ENCODE measurements around the gene RSPH6A. TPM values are rescaled to one million over a fixed set of nuclear protein-coding genes. Genes with fewer than 3 reads are reported as not detected.
A peak's percentile ranks its signal among the peaks of the same experiment; 100 is the strongest.

RSPH6A gene
- total and polyA plus RNA-seq, 2 of the 13 experiments (the other 11 are each of a cell fraction or from before 2014, with no cell fraction given): 0.07 TPM; not detected in 1

DNA sequence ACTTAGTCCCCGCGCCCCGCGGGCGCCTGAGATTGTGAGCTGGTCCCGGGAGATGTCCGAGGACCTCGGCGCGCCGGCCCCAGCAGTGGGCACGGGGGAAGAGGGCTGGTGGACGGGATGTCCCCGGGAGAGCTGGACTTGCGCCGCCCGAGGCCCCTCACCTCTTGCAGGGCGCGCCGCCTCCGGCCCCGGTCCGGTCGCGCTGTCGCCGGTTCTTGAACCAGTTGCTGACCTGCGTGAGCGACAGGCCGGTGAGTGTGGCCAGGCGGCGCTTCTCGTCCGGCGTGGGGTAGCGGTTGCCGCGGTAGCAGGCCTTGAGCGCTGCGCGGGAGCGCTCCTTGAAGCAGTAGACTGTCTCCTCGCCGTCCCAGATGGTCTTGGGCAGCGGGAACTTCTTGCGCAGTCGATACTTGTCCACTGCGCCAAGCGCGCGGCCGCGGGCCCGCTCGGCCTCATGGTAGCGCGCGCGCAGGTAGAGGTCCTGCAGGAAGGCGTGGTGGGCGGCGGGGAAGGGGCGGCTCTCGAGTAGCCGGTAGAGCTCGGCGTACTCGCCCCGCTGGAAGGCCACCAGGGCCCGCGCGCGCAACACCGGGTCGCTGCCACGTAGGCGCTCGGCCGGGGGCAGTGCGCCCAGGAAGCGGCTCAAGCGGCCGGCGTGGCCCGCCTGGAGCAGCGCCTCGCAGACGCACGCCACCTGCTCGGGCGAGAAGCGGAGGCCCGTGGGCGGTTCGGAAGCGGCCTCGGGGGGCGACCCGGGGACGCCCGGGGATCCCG lies 47.0 kb downstream of the RSPH6A start (continued):
- TF ChIP-seq ZBTB8A (CRISPR knock-in tag; IDR thresholded peaks at IDR 0.05; ENCODE audit: borderline replicate concordance, low read depth) (no peak), ZNF350 (CRISPR knock-in tag; IDR thresholded peaks at IDR 0.05; ENCODE audit: borderline replicate concordance, low read depth) (no peak), ZNF775 (CRISPR knock-in tag; IDR thresholded peaks at IDR 0.05; ENCODE audit: borderline replicate concordance) (no peak), ZNF703 (CRISPR knock-in tag; IDR thresholded peaks at IDR 0.05; ENCODE audit: borderline replicate concordance) (0 out of 2 replicates have a peak, but pooled peaks have one; percentile 70), HMG20A (CRISPR knock-in tag; IDR thresholded peaks at IDR 0.05; ENCODE audit: borderline replicate concordance) (no peak), ZNF770 (CRISPR knock-in tag; IDR thresholded peaks at IDR 0.05) (0 out of 2 replicates have a peak, but pooled peaks have one; percentile 18), HDAC2 (CRISPR knock-in tag; IDR thresholded peaks at IDR 0.05) (no peak; the same call in 1 of the 2 replicates), ZNF572 (CRISPR knock-in tag; IDR thresholded peaks at IDR 0.05) (no peak), U2AF1 (optimal IDR thresholded peaks at IDR 0.05; ENCODE audit: low read depth, low read length) (no peak), ZBTB33 (CRISPR knock-in tag; IDR thresholded peaks at IDR 0.05) (no peak), MAFG (CRISPR knock-in tag; IDR thresholded peaks at IDR 0.05) (no peak), GATAD1 (CRISPR knock-in tag; IDR thresholded peaks at IDR 0.05) (peak; percentile 36; the same call in 1 of the 2 replicates), CAMTA2 (CRISPR knock-in tag; IDR thresholded peaks at IDR 0.05; ENCODE audit: borderline replicate concordance) (no peak), THRA (CRISPR knock-in tag; IDR thresholded peaks at IDR 0.05; ENCODE audit: borderline replicate concordance) (no peak), IKZF1 (IDR thresholded peaks at IDR 0.05) (no peak), PHF5A (CRISPR knock-in tag; IDR thresholded peaks at IDR 0.05; ENCODE audit: low read depth, unreplicated experiment) (no peak), GABPB1 (CRISPR knock-in tag; IDR thresholded peaks at IDR 0.05) (peak; percentile 55; the same call in 1 of the 2 replicates), ZNF235 (CRISPR knock-in tag; IDR thresholded peaks at IDR 0.05; ENCODE audit: borderline replicate concordance) (no peak), HOXA3 (CRISPR knock-in tag; IDR thresholded peaks at IDR 0.05) (no peak), SNRNP70 (IDR thresholded peaks at IDR 0.05; ENCODE audit: low read depth, low read length) (no peak), GATA4 (IDR thresholded peaks at IDR 0.05; ENCODE audit: borderline replicate concordance, low read depth) (no peak)
- TF ChIP-seq, protein P1, sequence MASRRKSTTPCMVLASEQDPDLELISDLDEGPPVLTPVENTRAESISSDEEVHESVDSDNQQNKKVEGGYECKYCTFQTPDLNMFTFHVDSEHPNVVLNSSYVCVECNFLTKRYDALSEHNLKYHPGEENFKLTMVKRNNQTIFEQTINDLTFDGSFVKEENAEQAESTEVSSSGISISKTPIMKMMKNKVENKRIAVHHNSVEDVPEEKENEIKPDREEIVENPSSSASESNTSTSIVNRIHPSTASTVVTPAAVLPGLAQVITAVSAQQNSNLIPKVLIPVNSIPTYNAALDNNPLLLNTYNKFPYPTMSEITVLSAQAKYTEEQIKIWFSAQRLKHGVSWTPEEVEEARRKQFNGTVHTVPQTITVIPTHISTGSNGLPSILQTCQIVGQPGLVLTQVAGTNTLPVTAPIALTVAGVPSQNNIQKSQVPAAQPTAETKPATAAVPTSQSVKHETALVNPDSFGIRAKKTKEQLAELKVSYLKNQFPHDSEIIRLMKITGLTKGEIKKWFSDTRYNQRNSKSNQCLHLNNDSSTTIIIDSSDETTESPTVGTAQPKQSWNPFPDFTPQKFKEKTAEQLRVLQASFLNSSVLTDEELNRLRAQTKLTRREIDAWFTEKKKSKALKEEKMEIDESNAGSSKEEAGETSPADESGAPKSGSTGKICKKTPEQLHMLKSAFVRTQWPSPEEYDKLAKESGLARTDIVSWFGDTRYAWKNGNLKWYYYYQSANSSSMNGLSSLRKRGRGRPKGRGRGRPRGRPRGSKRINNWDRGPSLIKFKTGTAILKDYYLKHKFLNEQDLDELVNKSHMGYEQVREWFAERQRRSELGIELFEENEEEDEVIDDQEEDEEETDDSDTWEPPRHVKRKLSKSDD (CRISPR knock-in tag; IDR thresholded peaks at IDR 0.05; ENCODE audit: low read depth): no peak

All from HepG2 (cell line).